Measurements from ENCODE around the gene FER1L5. TPM values are rescaled to one million over a fixed set of nuclear protein-coding genes. Genes with fewer than 3 reads are reported as not detected.

The FER1L5 gene
- total and polyA plus RNA-seq, 2 donors (not counting 1 experiment from before 2014, with no cell fraction given) = 0.24 to 0.50 TPM

DNA sequence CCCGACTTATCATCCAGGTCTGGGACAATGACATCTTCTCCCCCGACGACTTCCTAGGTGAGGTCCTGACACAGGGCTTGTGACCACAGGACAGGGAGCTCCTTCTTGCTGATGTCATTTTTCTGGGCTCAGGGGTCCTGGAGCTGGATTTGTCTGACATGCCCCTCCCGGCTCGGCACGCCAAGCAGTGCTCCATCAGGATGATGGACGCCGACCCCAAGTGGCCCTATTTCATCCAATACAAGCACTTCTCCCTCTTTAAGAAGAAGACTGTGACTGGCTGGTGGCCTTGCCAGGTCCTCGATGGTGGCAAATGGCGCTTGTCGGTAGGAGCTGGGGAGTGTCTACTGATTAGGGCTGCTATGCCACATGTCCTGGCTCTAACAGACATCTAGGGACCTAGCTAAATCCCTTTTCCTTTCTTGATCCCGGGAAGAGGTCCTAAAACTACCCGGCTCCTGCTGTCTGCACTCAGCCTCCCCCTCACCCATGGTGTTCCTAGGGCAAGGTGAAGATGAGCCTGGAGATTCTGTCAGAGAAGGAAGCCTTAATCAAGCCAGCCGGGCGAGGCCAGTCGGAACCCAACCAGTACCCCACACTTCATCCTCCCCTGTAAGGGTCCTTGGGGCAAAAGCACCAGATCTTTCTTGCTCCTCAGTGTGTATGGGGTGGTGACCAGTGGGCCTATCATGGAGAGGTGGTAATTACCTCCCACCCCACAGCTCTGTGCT is 60.6 kb downstream of the FER1L5 start:
- DNase-seq (ENCODE audit: low read depth in 2 of 2) = no peak
- Histone ChIP-seq H3K36me3 (ENCODE audit: control insufficient read depth, insufficient read depth, low read length) (peaks cover 2% of the 10 kb centered on the region), H3K4me2 (ENCODE audit: extremely low read depth, insufficient read depth, low read length) (no peak overlapping the region)

DNA sequence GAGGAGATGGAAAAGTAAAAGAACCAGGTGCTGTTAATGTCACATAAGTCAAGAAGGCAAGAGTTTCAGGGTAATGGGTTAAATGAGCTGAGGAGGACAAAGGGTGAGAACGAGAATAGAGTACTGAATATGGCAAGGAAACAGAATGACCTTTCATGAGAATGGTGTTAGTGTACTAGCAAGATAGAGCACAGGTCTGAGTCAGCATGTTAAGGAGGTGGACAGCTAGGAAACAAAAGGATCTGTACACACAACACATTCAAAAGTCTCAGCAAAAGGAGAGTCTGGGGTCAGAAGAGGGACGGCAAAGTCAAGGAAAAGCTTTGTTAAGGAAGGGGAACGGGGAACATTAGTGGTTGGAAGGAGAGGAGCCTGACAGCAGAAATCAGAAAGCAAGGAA is 68.4 kb downstream of the FER1L5 start:
- DNase-seq (ENCODE audit: low read depth in 2 of 2) = no peak
- Histone ChIP-seq H3K4me3 (replicated peaks in 1 of 4; ENCODE audit: control extremely low read depth in 1 of 4, insufficient read depth in 1 of 4, low read depth in 3 of 4, low read length in 4 of 4) (no peak overlapping the region), H3K9ac (ENCODE audit: insufficient read depth, low read length) (no peak overlapping the region), H3K4me2 (ENCODE audit: extremely low read depth, insufficient read depth, low read length) (no peak overlapping the region), H2AFZ (ENCODE audit: low read length) (no peak overlapping the region), H4K20me1 (ENCODE audit: control insufficient read depth, extremely low read depth, insufficient read depth, low read length) (no peaks in the 10 kb centered on the region), H3K4me1 (ENCODE audit: control insufficient read depth, extremely low read depth, insufficient read depth, low read length) (no peaks in the 10 kb centered on the region), H3K27me3 (ENCODE audit: control insufficient read depth, insufficient read depth, low read length) (no peaks in the 10 kb centered on the region), H3K9me3 (ENCODE audit: control insufficient read depth, insufficient read depth, low read depth, low read length) (no peaks in the 10 kb centered on the region), H3K36me3 (ENCODE audit: control insufficient read depth, insufficient read depth, low read length) (peaks cover 6% of the 10 kb centered on the region), H3K27ac (ENCODE audit: insufficient read depth, low read length) (no peak overlapping the region), H3K79me2 (ENCODE audit: control insufficient read depth, insufficient read depth, low read length) (no peaks in the 10 kb centered on the region)
- TF ChIP-seq, protein P1, sequence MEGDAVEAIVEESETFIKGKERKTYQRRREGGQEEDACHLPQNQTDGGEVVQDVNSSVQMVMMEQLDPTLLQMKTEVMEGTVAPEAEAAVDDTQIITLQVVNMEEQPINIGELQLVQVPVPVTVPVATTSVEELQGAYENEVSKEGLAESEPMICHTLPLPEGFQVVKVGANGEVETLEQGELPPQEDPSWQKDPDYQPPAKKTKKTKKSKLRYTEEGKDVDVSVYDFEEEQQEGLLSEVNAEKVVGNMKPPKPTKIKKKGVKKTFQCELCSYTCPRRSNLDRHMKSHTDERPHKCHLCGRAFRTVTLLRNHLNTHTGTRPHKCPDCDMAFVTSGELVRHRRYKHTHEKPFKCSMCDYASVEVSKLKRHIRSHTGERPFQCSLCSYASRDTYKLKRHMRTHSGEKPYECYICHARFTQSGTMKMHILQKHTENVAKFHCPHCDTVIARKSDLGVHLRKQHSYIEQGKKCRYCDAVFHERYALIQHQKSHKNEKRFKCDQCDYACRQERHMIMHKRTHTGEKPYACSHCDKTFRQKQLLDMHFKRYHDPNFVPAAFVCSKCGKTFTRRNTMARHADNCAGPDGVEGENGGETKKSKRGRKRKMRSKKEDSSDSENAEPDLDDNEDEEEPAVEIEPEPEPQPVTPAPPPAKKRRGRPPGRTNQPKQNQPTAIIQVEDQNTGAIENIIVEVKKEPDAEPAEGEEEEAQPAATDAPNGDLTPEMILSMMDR (conservative IDR thresholded peaks at IDR 0.05 in 1 of 2, IDR thresholded peaks at IDR 0.05 in 1 of 2; ENCODE audit: low read depth in 1 of 2, low read length in 2 of 2) = no peak
- TF ChIP-seq EZH2 (IDR thresholded peaks at IDR 0.05; ENCODE audit: low read length, missing control alignments) = no peak

More for the DNA sequence above, 60.6 kb downstream of the FER1L5 start:
- H3K4me3 ChIP-seq (replicated peaks in 1 of 4; ENCODE audit: control extremely low read depth in 1 of 4, insufficient read depth in 1 of 4, low read depth in 3 of 4, low read length in 4 of 4) = no peak overlapping the region
- TF ChIP-seq, protein P1 (conservative IDR thresholded peaks at IDR 0.05 in 1 of 2, IDR thresholded peaks at IDR 0.05 in 1 of 2; ENCODE audit: low read depth in 1 of 2, low read length in 2 of 2) = no peak
- TF ChIP-seq EZH2 (IDR thresholded peaks at IDR 0.05; ENCODE audit: low read length, missing control alignments) = no peak
- no peaks in the 10 kb centered on the region for H3K9me3 ChIP-seq (ENCODE audit: control insufficient read depth, insufficient read depth, low read depth, low read length)
- H4K20me1 ChIP-seq (ENCODE audit: control insufficient read depth, extremely low read depth, insufficient read depth, low read length) = no peaks in the 10 kb centered on the region
- no peaks in the 10 kb centered on the region for H3K4me1 ChIP-seq (ENCODE audit: control insufficient read depth, extremely low read depth, insufficient read depth, low read length)
- H2AFZ ChIP-seq (ENCODE audit: low read length) = no peak overlapping the region
- H3K27ac ChIP-seq (ENCODE audit: insufficient read depth, low read length) = no peak overlapping the region
- no peaks in the 10 kb centered on the region for H3K27me3 ChIP-seq (ENCODE audit: control insufficient read depth, insufficient read depth, low read length)
- no peak overlapping the region for H3K9ac ChIP-seq (ENCODE audit: insufficient read depth, low read length)
- no peaks in the 10 kb centered on the region for H3K79me2 ChIP-seq (ENCODE audit: control insufficient read depth, insufficient read depth, low read length)

- Histone ChIP-seq H3K4me1 (ENCODE audit: control insufficient read depth, extremely low read depth, insufficient read depth, low read length) (no peaks in the 10 kb centered on the region), H3K27me3 (ENCODE audit: control insufficient read depth, insufficient read depth, low read length) (no peaks in the 10 kb centered on the region), H4K20me1 (ENCODE audit: control insufficient read depth, extremely low read depth, insufficient read depth, low read length) (no peaks in the 10 kb centered on the region), H2AFZ (ENCODE audit: low read length) (no peak overlapping the region), H3K4me2 (ENCODE audit: extremely low read depth, insufficient read depth, low read length) (no peak overlapping the region), H3K9me3 (ENCODE audit: control insufficient read depth, insufficient read depth, low read depth, low read length) (no peaks in the 10 kb centered on the region), H3K4me3 (replicated peaks in 1 of 4; ENCODE audit: control extremely low read depth in 1 of 4, insufficient read depth in 1 of 4, low read depth in 3 of 4, low read length in 4 of 4) (no peak overlapping the region), H3K79me2 (ENCODE audit: control insufficient read depth, insufficient read depth, low read length) (no peaks in the 10 kb centered on the region), H3K36me3 (ENCODE audit: control insufficient read depth, insufficient read depth, low read length) (peaks cover 2% of the 10 kb centered on the region), H3K9ac (ENCODE audit: insufficient read depth, low read length) (no peak overlapping the region), H3K27ac (ENCODE audit: insufficient read depth, low read length) (no peak overlapping the region)
- TF ChIP-seq EZH2 (IDR thresholded peaks at IDR 0.05; ENCODE audit: low read length, missing control alignments) = no peak
- TF ChIP-seq, protein P1 (conservative IDR thresholded peaks at IDR 0.05 in 1 of 2, IDR thresholded peaks at IDR 0.05 in 1 of 2; ENCODE audit: low read depth in 1 of 2, low read length in 2 of 2) = no peak
- no peak for DNase-seq (ENCODE audit: low read depth in 2 of 2)
Measured at GRCh38 chr2:96715658-96716057, 73.1 kb downstream of the FER1L5 start.

All from fibroblast of lung (primary cell).